NCI-H1417 (cell line): ENCODE data around the gene ACER1.
"Not testable (repeated sequence)": the region's sequence is repeated elsewhere in the genome, so short reads cannot be mapped to it uniquely, and the experiment has no call there.

Experiments used
- DNase-seq, 3 experiments: peaks; one replicate each; lab custom pipeline; 2025; lab: John Stamatoyannopoulos, UW

Gene ACER1

GRCh38 chr19:6333439-6333838 is at the start of gene ACER1:
Gene ACER1, minus strand, starts transcription at chr19:6333612. Its CDS starts 61 bp downstream, at chr19:6333551.
- no peak for DNase-seq

- DNase-seq, result no peak
Measured at GRCh38 chr19:6383188-6383587, 49.8 kb upstream of the ACER1 start.

- DNase-seq, result no peak
Measured at GRCh38 chr19:6381030-6381750, 47.8 kb upstream of the ACER1 start.

GRCh38 chr19:6379744-6380143 is 46.3 kb upstream of the ACER1 start:
- no peak for DNase-seq

GRCh38 chr19:6378486-6378885 is 45.1 kb upstream of the ACER1 start:
- no peak for DNase-seq

GRCh38 chr19:6378041-6378440 is 44.6 kb upstream of the ACER1 start:
- no peak for DNase-seq

- DNase-seq, result no peak
Measured at GRCh38 chr19:6376512-6377190, 43.2 kb upstream of the ACER1 start.

- DNase-seq, result no peak
Measured at GRCh38 chr19:6375411-6376010, 42.1 kb upstream of the ACER1 start, which contains the start of gene PSPN. Gene PSPN, minus strand, starts transcription at chr19:6375933. Its CDS starts 84 bp downstream, at chr19:6375849.

- no peak for DNase-seq
Measured at GRCh38 chr19:6374711-6375410, 41.4 kb upstream of the ACER1 start.

GRCh38 chr19:6374161-6374709 is 40.8 kb upstream of the ACER1 start:
- DNase-seq, result no peak

GRCh38 chr19:6373813-6374108 is 40.3 kb upstream of the ACER1 start:
- no peak for DNase-seq

GRCh38 chr19:6373096-6373812 is 39.8 kb upstream of the ACER1 start:
- peak; percentile 91 to 98 (median 95) for DNase-seq

- peak; percentile 92 to 100 (median 99) for DNase-seq
Measured at GRCh38 chr19:6372594-6373095, 39.2 kb upstream of the ACER1 start, which contains the start of gene ALKBH7. Gene ALKBH7, plus strand, starts transcription at chr19:6372794. Its CDS starts 27 bp downstream, at chr19:6372821.

- DNase-seq, result no peak
Measured at GRCh38 chr19:6364353-6364752, 30.9 kb upstream of the ACER1 start.

- DNase-seq, result no peak
Measured at GRCh38 chr19:6362351-6362801, 29.0 kb upstream of the ACER1 start.

GRCh38 chr19:6362027-6362350 is 28.6 kb upstream of the ACER1 start:
- DNase-seq, result peak in 1 of 3 experiments; percentile 51

GRCh38 chr19:6360857-6361216 is 27.4 kb upstream of the ACER1 start:
- not testable (repeated sequence) for DNase-seq

GRCh38 chr19:6360445-6360844 is 27.0 kb upstream of the ACER1 start:
- not testable (repeated sequence) for DNase-seq

GRCh38 chr19:6359568-6360341 is 26.3 kb upstream of the ACER1 start:
- no peak for DNase-seq

- DNase-seq, result no peak
Measured at GRCh38 chr19:6358003-6358402, 24.6 kb upstream of the ACER1 start.

GRCh38 chr19:6357174-6357573 is 23.8 kb upstream of the ACER1 start:
- DNase-seq, result no peak
